SH-SY5Y (cell line): Measurements from ENCODE around the gene ZDHHC11.

Source experiments
- GATA2 ChIP-seq: IDR thresholded peaks from 2 replicates; pipeline ENCODE4 v1.6.1; 2011; ENCODE audit warnings: mild to moderate bottlenecking, low read depth, low read length
- GATA3 ChIP-seq: IDR thresholded peaks from 2 replicates; pipeline ENCODE4 v1.6.1; 2011; ENCODE audit warnings: low read depth, mild to moderate bottlenecking, low read length, moderate library complexity

DNA sequence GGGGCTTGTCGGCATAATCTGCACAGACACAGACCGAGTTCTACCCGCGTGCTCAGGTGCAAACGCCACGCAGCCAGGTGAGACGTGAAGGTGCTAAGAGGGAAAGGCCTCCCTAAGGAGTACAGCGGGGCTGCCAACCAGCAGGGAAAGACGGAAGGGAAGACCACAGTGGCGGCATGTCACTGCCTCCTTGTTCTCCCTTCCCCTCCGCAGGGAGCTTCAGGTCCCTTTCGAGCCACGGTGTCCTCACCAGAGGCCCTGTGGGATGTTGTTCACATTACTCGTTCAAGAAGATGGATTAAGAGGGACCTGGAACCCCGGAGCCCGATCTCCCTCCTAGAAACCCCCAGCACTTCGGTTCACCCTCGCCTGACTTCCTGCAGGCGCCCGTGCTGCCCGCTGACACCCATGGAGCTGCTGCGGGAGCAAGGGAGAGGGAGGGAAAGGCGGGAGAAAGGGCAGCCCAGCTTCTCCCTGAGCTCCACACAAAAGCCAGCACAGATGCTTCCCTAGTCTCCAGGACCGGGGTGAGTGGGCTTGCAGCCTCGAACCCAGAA lies 41.1 kb upstream of the ZDHHC11 start:
- TF ChIP-seq GATA3 (no peak), GATA2 (no peak)
